Testis (tissue), 2 donors: ENCODE data around the gene RHBDL1.

ENCODE experiments used
- CTCF ChIP-seq, 3 experiments: fragments of 450-650 bp in 2 of 3; fragments of 200-600 bp in 1 of 3; sonication (generic) in 1 of 3; IDR thresholded peaks; one replicate each; pipeline ENCODE4 v1.5.1; 2016 to 2019; ENCODE audit warnings: antibody characterized with exemption in 3 of 3, mild to moderate bottlenecking in 2 of 3, moderate library complexity in 1 of 3
- POLR2A ChIP-seq: fragments of 450-650 bp; IDR thresholded peaks from one replicate; pipeline ENCODE4 v1.6.1; 2017; ENCODE audit warnings: antibody characterized with exemption, mild to moderate bottlenecking, moderate library complexity

DNA sequence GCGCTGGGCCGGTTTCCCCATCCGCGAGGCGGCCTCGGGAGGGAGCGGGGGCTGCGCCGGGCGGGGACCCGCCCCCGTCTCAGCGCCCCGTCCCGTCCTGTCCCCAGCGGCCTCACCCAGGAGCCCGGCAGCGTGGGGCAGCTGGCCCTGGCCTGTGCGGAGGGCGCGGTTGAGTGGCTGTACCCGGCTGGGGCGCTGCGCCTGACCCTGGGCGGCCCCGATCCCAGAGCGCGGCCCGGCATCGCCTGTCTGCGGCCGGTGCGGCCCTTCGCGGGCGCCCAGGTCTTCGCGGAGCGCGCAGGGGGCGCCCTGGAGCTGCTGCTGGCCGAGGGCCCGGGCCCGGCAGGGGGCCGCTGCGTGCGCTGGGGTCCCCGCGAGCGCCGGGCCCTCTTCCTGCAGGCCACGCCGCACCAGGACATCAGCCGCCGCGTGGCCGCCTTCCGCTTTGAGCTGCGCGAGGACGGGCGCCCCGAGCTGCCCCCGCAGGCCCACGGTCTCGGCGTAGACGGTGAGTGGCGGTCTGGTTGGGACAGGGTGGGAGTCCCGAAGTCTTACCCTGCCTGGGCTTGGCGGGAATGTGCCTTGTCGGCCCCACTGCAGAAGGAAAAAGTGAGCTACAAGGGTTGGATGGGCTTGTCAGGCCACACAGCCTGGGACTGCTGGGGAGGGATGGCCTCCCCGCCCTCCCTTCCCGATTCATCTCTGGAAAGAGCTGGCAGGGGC is 40.2 kb downstream of the RHBDL1 start:
- TF ChIP-seq POLR2A (no peak), CTCF (IDR thresholded peaks at IDR 0.05) (no peak)
